ENCODE results near the gene HOXC13.

HOXC13 gene

DNA sequence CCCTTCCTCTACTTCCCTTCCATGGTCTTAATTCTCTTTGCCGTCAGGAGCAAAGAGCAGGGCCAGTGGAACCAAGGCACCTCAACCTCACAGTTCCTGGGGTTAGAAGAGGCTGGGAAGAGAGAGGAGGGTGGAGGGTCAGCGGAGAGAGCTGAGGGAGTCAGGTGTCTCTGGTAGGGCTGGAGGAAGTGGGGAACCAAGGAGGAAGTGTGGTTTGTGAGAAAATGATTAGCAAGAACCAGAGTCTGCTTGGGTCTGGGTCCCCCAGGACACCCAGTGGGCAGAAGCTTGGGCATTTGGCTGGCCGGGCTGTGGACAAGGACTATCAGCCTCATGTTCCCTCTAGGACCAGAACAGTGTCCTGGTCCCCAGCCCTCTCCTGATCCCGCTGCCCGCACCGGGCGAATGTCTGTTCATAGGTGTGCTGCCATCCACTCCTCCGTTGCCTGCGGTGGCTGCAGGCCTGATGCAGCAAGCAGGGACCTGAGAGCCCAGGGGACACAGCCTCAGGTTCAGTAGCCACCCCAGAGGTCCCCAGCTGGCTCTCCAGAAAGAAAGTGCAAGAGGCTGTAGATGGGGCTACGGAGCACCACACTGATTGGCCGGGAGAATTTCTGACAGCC is 18.4 kb downstream of the HOXC13 start:
- no peaks in the 10 kb centered on the region for H3F3A ChIP-seq (ENCODE audit: control insufficient read depth, insufficient read depth)
- H3K4me2 ChIP-seq (ENCODE audit: low read length): no peak overlapping the region
- TF ChIP-seq EZH2phosphoT487 (IDR thresholded peaks at IDR 0.05; ENCODE audit: borderline replicate concordance, low read length): peak; percentile 35; the same call in 1 of the 2 replicates
- TF ChIP-seq, protein P1, sequence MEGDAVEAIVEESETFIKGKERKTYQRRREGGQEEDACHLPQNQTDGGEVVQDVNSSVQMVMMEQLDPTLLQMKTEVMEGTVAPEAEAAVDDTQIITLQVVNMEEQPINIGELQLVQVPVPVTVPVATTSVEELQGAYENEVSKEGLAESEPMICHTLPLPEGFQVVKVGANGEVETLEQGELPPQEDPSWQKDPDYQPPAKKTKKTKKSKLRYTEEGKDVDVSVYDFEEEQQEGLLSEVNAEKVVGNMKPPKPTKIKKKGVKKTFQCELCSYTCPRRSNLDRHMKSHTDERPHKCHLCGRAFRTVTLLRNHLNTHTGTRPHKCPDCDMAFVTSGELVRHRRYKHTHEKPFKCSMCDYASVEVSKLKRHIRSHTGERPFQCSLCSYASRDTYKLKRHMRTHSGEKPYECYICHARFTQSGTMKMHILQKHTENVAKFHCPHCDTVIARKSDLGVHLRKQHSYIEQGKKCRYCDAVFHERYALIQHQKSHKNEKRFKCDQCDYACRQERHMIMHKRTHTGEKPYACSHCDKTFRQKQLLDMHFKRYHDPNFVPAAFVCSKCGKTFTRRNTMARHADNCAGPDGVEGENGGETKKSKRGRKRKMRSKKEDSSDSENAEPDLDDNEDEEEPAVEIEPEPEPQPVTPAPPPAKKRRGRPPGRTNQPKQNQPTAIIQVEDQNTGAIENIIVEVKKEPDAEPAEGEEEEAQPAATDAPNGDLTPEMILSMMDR (IDR thresholded peaks at IDR 0.05; ENCODE audit: low read depth, low read length, poor library complexity, severe bottlenecking): no peak
- no peaks in the 10 kb centered on the region for H3K36me3 ChIP-seq (ENCODE audit: control insufficient read depth, low read length)
- peaks cover 71% of the 10 kb centered on the region for H3K27me3 ChIP-seq (ENCODE audit: control insufficient read depth, low read length)
- H4K20me1 ChIP-seq (ENCODE audit: control insufficient read depth, insufficient read depth, low read depth, low read length): no peaks in the 10 kb centered on the region
- no peaks in the 10 kb centered on the region for H3K9me3 ChIP-seq (ENCODE audit: control insufficient read depth, insufficient read depth, low read length)
- no peak overlapping the region for H3K4me3 ChIP-seq (ENCODE audit: low read length)
- no peaks in the 10 kb centered on the region for H3K79me2 ChIP-seq (ENCODE audit: control insufficient read depth, low read length)
- H3K4me1 ChIP-seq (ENCODE audit: control insufficient read depth, low read length): no peaks in the 10 kb centered on the region
- H3K9me2 ChIP-seq (replicated peaks; ENCODE audit: control insufficient read depth, low read length): no peaks in the 10 kb centered on the region
- no peak overlapping the region for H3K27ac ChIP-seq (ENCODE audit: low read depth, low read length)

DNA sequence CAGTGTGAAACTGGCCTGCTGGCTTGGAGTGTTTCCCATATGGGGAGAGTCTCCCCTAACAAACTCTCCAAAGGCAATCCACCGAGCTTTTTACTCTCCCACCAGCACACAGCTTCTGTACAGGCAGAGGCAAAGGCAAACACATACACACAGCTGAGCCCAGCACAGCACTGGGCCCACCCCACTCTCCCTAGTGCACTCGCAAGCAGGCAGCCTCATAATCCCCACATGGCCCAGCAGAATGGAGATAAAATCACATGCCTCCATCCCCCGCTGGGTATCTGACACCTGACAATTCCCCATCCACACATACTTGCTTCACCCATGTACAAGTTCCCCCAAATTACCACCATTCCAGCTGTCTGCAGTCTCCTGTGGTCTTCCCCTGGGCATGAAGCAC is 19.5 kb downstream of the HOXC13 start:
- peaks cover 65% of the 10 kb centered on the region for H3K27me3 ChIP-seq (ENCODE audit: control insufficient read depth, low read length)
- no peak overlapping the region for H3K4me3 ChIP-seq (ENCODE audit: low read length)
- no peaks in the 10 kb centered on the region for H3K9me3 ChIP-seq (ENCODE audit: control insufficient read depth, insufficient read depth, low read length)
- no peaks in the 10 kb centered on the region for H3K4me1 ChIP-seq (ENCODE audit: control insufficient read depth, low read length)
- H4K20me1 ChIP-seq (ENCODE audit: control insufficient read depth, insufficient read depth, low read depth, low read length): no peaks in the 10 kb centered on the region
- H3K27ac ChIP-seq (ENCODE audit: low read depth, low read length): no peak overlapping the region
- no peaks in the 10 kb centered on the region for H3K9me2 ChIP-seq (replicated peaks; ENCODE audit: control insufficient read depth, low read length)
- no peaks in the 10 kb centered on the region for H3F3A ChIP-seq (ENCODE audit: control insufficient read depth, insufficient read depth)
- no peaks in the 10 kb centered on the region for H3K79me2 ChIP-seq (ENCODE audit: control insufficient read depth, low read length)
- TF ChIP-seq EZH2phosphoT487 (IDR thresholded peaks at IDR 0.05; ENCODE audit: borderline replicate concordance, low read length): no peak
- TF ChIP-seq, protein P1 (IDR thresholded peaks at IDR 0.05; ENCODE audit: low read depth, low read length, poor library complexity, severe bottlenecking): no peak
- H3K36me3 ChIP-seq (ENCODE audit: control insufficient read depth, low read length): no peaks in the 10 kb centered on the region
- no peak overlapping the region for H3K4me2 ChIP-seq (ENCODE audit: low read length)

DNA sequence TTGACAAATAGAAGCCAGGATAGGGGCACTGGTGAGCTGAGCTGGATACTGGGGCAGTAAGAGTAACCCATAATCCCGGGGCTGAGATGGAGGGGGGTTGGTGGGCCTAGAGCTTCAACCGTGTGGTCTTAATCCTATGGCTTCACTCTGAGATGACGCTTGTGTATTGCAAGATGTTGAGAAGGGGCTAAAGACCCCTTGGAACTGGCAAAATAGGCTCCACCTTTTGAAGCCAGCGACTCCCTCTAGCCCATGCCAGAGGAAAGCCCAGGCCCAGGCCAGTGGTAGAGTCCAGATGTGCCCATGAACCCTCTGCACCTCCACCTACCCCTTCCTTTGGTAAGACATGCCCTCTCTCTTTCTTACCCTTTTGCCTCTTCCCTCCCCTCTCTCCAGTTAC is 20.7 kb downstream of the HOXC13 start:
- Histone ChIP-seq H3K4me1 (ENCODE audit: control insufficient read depth, low read length) (no peaks in the 10 kb centered on the region), H4K20me1 (ENCODE audit: control insufficient read depth, insufficient read depth, low read depth, low read length) (no peaks in the 10 kb centered on the region), H3K27me3 (ENCODE audit: control insufficient read depth, low read length) (peaks cover 57% of the 10 kb centered on the region), H3K36me3 (ENCODE audit: control insufficient read depth, low read length) (no peaks in the 10 kb centered on the region), H3K9me3 (ENCODE audit: control insufficient read depth, insufficient read depth, low read length) (no peaks in the 10 kb centered on the region), H3K4me2 (ENCODE audit: low read length) (no peak overlapping the region), H3K27ac (ENCODE audit: low read depth, low read length) (no peak overlapping the region), H3F3A (ENCODE audit: control insufficient read depth, insufficient read depth) (no peaks in the 10 kb centered on the region), H3K9me2 (replicated peaks; ENCODE audit: control insufficient read depth, low read length) (no peaks in the 10 kb centered on the region), H3K4me3 (ENCODE audit: low read length) (no peak overlapping the region), H3K79me2 (ENCODE audit: control insufficient read depth, low read length) (no peaks in the 10 kb centered on the region)
- TF ChIP-seq, protein P1 (IDR thresholded peaks at IDR 0.05; ENCODE audit: low read depth, low read length, poor library complexity, severe bottlenecking): no peak
- TF ChIP-seq EZH2phosphoT487 (IDR thresholded peaks at IDR 0.05; ENCODE audit: borderline replicate concordance, low read length): no peak

All from DOHH2 (cell line).